Activated CD4-positive, CD25-positive, alpha-beta regulatory T cell treated with anti-CD3 and anti-CD28 coated beads, Interleukin-2, amount 50 U/mL, for 72 hours (primary cell): ENCODE data around the gene NEURL1.

Source experiments
- DNase-seq: peaks from one replicate; pipeline ENCODE4 v3.0.0; 2021

NEURL1 gene

GRCh38 chr10:103610921-103611511 lies 117.5 kb downstream of the NEURL1 start:
- no peak for DNase-seq

- DNase-seq = no peak
These were observed 119.2 kb downstream of the NEURL1 start for GRCh38 chr10:103612462-103613365.

- DNase-seq = no peak
These were observed 120.1 kb downstream of the NEURL1 start for GRCh38 chr10:103613616-103614015.

- DNase-seq = no peak
These were observed 121.0 kb downstream of the NEURL1 start for GRCh38 chr10:103614306-103615158.

- DNase-seq = no peak
These were observed 123.4 kb downstream of the NEURL1 start for GRCh38 chr10:103616705-103617601.

GRCh38 chr10:103617602-103618385 lies 124.3 kb downstream of the NEURL1 start:
- no peak for DNase-seq

GRCh38 chr10:103618575-103619423 lies 125.3 kb downstream of the NEURL1 start:
- DNase-seq = no peak

GRCh38 chr10:103619424-103620351 lies 126.2 kb downstream of the NEURL1 start:
- DNase-seq = no peak

- no peak for DNase-seq
These were observed 126.8 kb downstream of the NEURL1 start for GRCh38 chr10:103620352-103620740.

- DNase-seq = no peak
These were observed 127.6 kb downstream of the NEURL1 start for GRCh38 chr10:103620891-103621782.

- no peak for DNase-seq
These were observed 128.2 kb downstream of the NEURL1 start for GRCh38 chr10:103621783-103622125.

- no peak for DNase-seq
These were observed 128.8 kb downstream of the NEURL1 start for GRCh38 chr10:103622286-103622685.

- DNase-seq = no peak
These were observed 129.6 kb downstream of the NEURL1 start for GRCh38 chr10:103622935-103623574.

- DNase-seq = no peak
These were observed 132.7 kb downstream of the NEURL1 start for GRCh38 chr10:103626178-103626577.

- no peak for DNase-seq
These were observed 133.8 kb downstream of the NEURL1 start for GRCh38 chr10:103627111-103627892.

GRCh38 chr10:103627893-103628292 lies 134.4 kb downstream of the NEURL1 start:
- no peak for DNase-seq

- DNase-seq = no peak
These were observed 136.1 kb downstream of the NEURL1 start for GRCh38 chr10:103629581-103629980.
